Measurements from ENCODE around the gene DOCK9.

- no peak for TF ChIP-seq EZH2 (IDR thresholded peaks at IDR 0.05; ENCODE audit: low read length)
- TF ChIP-seq, protein P1, sequence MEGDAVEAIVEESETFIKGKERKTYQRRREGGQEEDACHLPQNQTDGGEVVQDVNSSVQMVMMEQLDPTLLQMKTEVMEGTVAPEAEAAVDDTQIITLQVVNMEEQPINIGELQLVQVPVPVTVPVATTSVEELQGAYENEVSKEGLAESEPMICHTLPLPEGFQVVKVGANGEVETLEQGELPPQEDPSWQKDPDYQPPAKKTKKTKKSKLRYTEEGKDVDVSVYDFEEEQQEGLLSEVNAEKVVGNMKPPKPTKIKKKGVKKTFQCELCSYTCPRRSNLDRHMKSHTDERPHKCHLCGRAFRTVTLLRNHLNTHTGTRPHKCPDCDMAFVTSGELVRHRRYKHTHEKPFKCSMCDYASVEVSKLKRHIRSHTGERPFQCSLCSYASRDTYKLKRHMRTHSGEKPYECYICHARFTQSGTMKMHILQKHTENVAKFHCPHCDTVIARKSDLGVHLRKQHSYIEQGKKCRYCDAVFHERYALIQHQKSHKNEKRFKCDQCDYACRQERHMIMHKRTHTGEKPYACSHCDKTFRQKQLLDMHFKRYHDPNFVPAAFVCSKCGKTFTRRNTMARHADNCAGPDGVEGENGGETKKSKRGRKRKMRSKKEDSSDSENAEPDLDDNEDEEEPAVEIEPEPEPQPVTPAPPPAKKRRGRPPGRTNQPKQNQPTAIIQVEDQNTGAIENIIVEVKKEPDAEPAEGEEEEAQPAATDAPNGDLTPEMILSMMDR (optimal IDR thresholded peaks at IDR 0.05 in 1 of 3, IDR thresholded peaks at IDR 0.05 in 1 of 3, conservative IDR thresholded peaks at IDR 0.05 in 1 of 3; ENCODE audit: extremely low read depth in 1 of 3, insufficient read depth in 2 of 3, low read length in 3 of 3): no peak
These were observed 158.4 kb downstream of the DOCK9 start for GRCh38 chr13:98819382-98820010.

Measured in keratinocyte (primary cell).